Suprapubic skin (tissue), 4 donors: ENCODE measurements around the gene RFESD. TPM values are rescaled to one million over a fixed set of nuclear protein-coding genes. Genes with fewer than 3 reads are reported as not detected.
"Not testable (repeated sequence)": the region's sequence is repeated elsewhere in the genome, so short reads cannot be mapped to it uniquely, and the experiment has no call there.

Source experiments
- DNase-seq, 2 donors: peaks; one replicate each; pipeline ENCODE4 v3.0.0-alpha.2; 2019; ENCODE audit warnings: low spot score in 2 of 2
- H3K27ac ChIP-seq: fragments of 200-600 bp; sonication (generic); one replicate; pipeline ENCODE4 v1.5.1; 2019
- H3K27me3 ChIP-seq: fragments of 200-600 bp; sonication (generic); one replicate; pipeline ENCODE4 v1.5.1; 2019
- H3K36me3 ChIP-seq: fragments of 200-600 bp; sonication (generic); one replicate; pipeline ENCODE4 v1.5.1; 2019
- H3K4me1 ChIP-seq: fragments of 200-600 bp; sonication (generic); one replicate; pipeline ENCODE4 v1.5.1; 2019
- H3K4me3 ChIP-seq: fragments of 200-600 bp; sonication (generic); one replicate; pipeline ENCODE4 v1.5.1; 2019; ENCODE audit warnings: mild to moderate bottlenecking
- H3K9me3 ChIP-seq: fragments of 200-600 bp; sonication (generic); one replicate; pipeline ENCODE4 v1.5.1; 2019
- CTCF ChIP-seq, 2 donors: fragments of 200-600 bp in 1 of 2; fragments of 450-650 bp in 1 of 2; sonication (generic) in 1 of 2; IDR thresholded peaks; one replicate each; pipeline ENCODE4 v1.5.1; 2016 to 2019; ENCODE audit warnings: antibody characterized with exemption in 2 of 2, mild to moderate bottlenecking in 1 of 2, moderate library complexity in 1 of 2
- EP300 ChIP-seq: sonication (generic); formaldehyde crosslinking; IDR thresholded peaks from one replicate; pipeline ENCODE4 v1.6.1; 2017; ENCODE audit warnings: antibody characterized with exemption
- POLR2A ChIP-seq, 2 donors: fragments of 450-650 bp; IDR thresholded peaks; one replicate each; pipeline ENCODE4 v1.6.1; 2017; ENCODE audit warnings: antibody characterized with exemption in 2 of 2, mild to moderate bottlenecking in 2 of 2, moderate library complexity in 2 of 2
- POLR2AphosphoS5 ChIP-seq, 3 donors: sonication (generic); formaldehyde crosslinking; IDR thresholded peaks; one replicate each; pipeline ENCODE4 v1.6.1; 2017; ENCODE audit warnings: antibody characterized with exemption in 3 of 3
- WGBS: methylation state at CpG from one replicate; pipeline ENCODE4 v1.1.5; 2018; 5-methylcytosine and 5-hydroxymethylcytosine counted together
- total RNA-seq, 4 donors: library from RNA; depleted of rRNA; stranded (reverse); fragments of >200 nt; gene quantifications; one replicate each; pipeline ENCODE4 v1.1.0, GENCODE V29; 2016

RFESD gene
- total RNA-seq, 4 donors from 2014 or later, result 3.5 to 7.6 (median 4.6) TPM

GRCh38 chr5:95634081-95634480, 12.5 kb upstream of the RFESD start:
- TF ChIP-seq CTCF (IDR thresholded peaks at IDR 0.05), result no peak
- TF ChIP-seq POLR2A (IDR thresholded peaks at IDR 0.05), result no peak
- no peak for TF ChIP-seq POLR2AphosphoS5 (IDR thresholded peaks at IDR 0.05)
- TF ChIP-seq EP300, result no peak

GRCh38 chr5:95638632-95639031, 7.9 kb upstream of the RFESD start:
- no peaks in the 10 kb centered on the region for H3K27me3 ChIP-seq
- TF ChIP-seq POLR2AphosphoS5 (IDR thresholded peaks at IDR 0.05) (no peak), POLR2A (IDR thresholded peaks at IDR 0.05) (no peak), EP300 (no peak), CTCF (IDR thresholded peaks at IDR 0.05) (no peak)
- H3K4me1 ChIP-seq, result peaks cover 16% of the 10 kb centered on the region
- WGBS, result 86% methylated on average over 3 of the region's 3 CpGs
- no peak for DNase-seq
- H3K4me3 ChIP-seq, result no peak overlapping the region
- H3K27ac ChIP-seq, result no peak overlapping the region
- no peaks in the 10 kb centered on the region for H3K9me3 ChIP-seq
- no peaks in the 10 kb centered on the region for H3K36me3 ChIP-seq

More at GRCh38 chr5:95634081-95634480, 12.5 kb upstream of the RFESD start:
- Histone ChIP-seq H3K4me3 (no peak overlapping the region), H3K27me3 (no peaks in the 10 kb centered on the region), H3K4me1 (peaks cover 9% of the 10 kb centered on the region), H3K36me3 (no peaks in the 10 kb centered on the region), H3K27ac (no peak overlapping the region), H3K9me3 (no peaks in the 10 kb centered on the region)
- 85% methylated on average over 3 of the region's 3 CpGs for WGBS
- DNase-seq, result no peak

GRCh38 chr5:95641741-95642220, 4.8 kb upstream of the RFESD start:
- Histone ChIP-seq H3K27me3 (no peaks in the 10 kb centered on the region), H3K27ac (peak overlapping the region; percentile 87), H3K9me3 (no peaks in the 10 kb centered on the region), H3K36me3 (no peaks in the 10 kb centered on the region), H3K4me1 (peaks cover 39% of the 10 kb centered on the region), H3K4me3 (no peak overlapping the region)
- 51% methylated on average over 5 of the region's 5 CpGs for WGBS
- TF ChIP-seq POLR2AphosphoS5 (IDR thresholded peaks at IDR 0.05) (peak in 1 of 3 donors; percentile 75), POLR2A (IDR thresholded peaks at IDR 0.05) (no peak)
- DNase-seq, result no peak

- 91% methylated on average over 7 of the region's 7 CpGs for WGBS
- Histone ChIP-seq H3K27me3 (no peaks in the 10 kb centered on the region), H3K36me3 (no peaks in the 10 kb centered on the region), H3K9me3 (no peaks in the 10 kb centered on the region), H3K4me3 (no peak overlapping the region), H3K4me1 (peaks cover 52% of the 10 kb centered on the region), H3K27ac (no peak overlapping the region)
- TF ChIP-seq POLR2AphosphoS5 (IDR thresholded peaks at IDR 0.05) (no peak), POLR2A (IDR thresholded peaks at IDR 0.05) (no peak), CTCF (IDR thresholded peaks at IDR 0.05) (no peak)
- DNase-seq, result no peak
These were observed 3.4 kb upstream of the RFESD start for GRCh38 chr5:95643152-95643551.

GRCh38 chr5:95644351-95645042, 2.1 kb upstream of the RFESD start:
- 19% methylated on average over 4 of the region's 4 CpGs for WGBS
- Histone ChIP-seq H3K27ac (no peak overlapping the region), H3K4me1 (peaks cover 61% of the 10 kb centered on the region), H3K4me3 (no peak overlapping the region), H3K9me3 (no peaks in the 10 kb centered on the region), H3K36me3 (no peaks in the 10 kb centered on the region), H3K27me3 (no peaks in the 10 kb centered on the region)
- TF ChIP-seq CTCF (IDR thresholded peaks at IDR 0.05) (peak; percentile 43 to 65), POLR2AphosphoS5 (IDR thresholded peaks at IDR 0.05) (no peak)
- DNase-seq, result peak in 1 of 2 donors; percentile 78

- H3K4me1 ChIP-seq, result peaks cover 60% of the 10 kb centered on the region
- H3K4me3 ChIP-seq, result peak overlapping the region; percentile 54
- H3K36me3 ChIP-seq, DNase-seq, H3K27me3 ChIP-seq, H3K9me3 ChIP-seq: not testable (repeated sequence)
- 82% methylated on average over 17 of the region's 17 CpGs for WGBS
- peak overlapping the region; percentile 97 for H3K27ac ChIP-seq
These were observed 380 bp upstream of the RFESD start for GRCh38 chr5:95646226-95646568.
